Fibroblast of skin of left biceps (primary cell): Measurements from ENCODE around the gene PROM2.
"Not testable (repeated sequence)": the region's sequence is repeated elsewhere in the genome, so short reads cannot be mapped to it uniquely, and the experiment has no call there.

Source experiments
- DNase-seq, 2 experiments: peaks; one replicate each; pipeline ENCODE4 v3.0.0-alpha.2; 2013; ENCODE audit warnings: low read depth in 2 of 2

PROM2 gene, protein sequence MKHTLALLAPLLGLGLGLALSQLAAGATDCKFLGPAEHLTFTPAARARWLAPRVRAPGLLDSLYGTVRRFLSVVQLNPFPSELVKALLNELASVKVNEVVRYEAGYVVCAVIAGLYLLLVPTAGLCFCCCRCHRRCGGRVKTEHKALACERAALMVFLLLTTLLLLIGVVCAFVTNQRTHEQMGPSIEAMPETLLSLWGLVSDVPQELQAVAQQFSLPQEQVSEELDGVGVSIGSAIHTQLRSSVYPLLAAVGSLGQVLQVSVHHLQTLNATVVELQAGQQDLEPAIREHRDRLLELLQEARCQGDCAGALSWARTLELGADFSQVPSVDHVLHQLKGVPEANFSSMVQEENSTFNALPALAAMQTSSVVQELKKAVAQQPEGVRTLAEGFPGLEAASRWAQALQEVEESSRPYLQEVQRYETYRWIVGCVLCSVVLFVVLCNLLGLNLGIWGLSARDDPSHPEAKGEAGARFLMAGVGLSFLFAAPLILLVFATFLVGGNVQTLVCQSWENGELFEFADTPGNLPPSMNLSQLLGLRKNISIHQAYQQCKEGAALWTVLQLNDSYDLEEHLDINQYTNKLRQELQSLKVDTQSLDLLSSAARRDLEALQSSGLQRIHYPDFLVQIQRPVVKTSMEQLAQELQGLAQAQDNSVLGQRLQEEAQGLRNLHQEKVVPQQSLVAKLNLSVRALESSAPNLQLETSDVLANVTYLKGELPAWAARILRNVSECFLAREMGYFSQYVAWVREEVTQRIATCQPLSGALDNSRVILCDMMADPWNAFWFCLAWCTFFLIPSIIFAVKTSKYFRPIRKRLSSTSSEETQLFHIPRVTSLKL

DNA sequence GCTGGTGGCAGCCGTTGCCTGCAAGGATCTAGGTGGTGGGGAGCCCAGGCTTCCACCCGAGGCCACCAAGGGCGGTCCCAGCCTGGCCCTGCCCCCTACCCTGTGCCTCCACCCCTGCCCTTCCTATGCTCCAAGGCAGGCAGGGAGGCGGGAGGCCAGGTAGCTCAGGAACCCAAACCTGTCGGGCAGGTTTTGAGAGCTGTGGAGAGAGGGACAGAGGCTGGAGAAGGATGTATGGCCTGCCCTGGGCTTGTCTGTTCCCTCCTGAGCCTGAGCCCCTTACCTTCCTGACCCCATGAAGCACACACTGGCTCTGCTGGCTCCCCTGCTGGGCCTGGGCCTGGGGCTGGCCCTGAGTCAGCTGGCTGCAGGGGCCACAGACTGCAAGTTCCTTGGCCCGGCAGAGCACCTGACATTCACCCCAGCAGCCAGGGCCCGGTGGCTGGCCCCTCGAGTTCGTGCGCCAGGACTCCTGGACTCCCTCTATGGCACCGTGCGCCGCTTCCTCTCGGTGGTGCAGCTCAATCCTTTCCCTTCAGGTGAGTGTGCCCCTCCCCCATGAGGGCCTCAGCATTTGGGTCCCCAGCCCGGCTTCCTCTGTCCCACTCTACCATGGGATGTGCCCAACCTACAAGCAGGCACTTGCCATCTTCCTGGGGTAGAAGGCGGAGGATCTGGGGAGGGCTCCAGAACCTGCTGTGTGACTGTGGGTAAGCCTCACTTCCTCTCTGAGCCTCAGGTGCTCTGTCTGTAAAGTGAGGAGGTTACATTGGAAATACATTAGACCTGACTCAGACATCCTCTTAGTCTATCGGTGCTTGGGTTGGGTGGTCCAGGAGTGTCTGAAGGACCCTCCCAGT is at the start of gene PROM2:
PROM2 (plus strand) TSS at position 159 of the 860 bp plus-strand sequence; CDS start at position 296, 137 bp downstream.
- no peak for DNase-seq

DNA sequence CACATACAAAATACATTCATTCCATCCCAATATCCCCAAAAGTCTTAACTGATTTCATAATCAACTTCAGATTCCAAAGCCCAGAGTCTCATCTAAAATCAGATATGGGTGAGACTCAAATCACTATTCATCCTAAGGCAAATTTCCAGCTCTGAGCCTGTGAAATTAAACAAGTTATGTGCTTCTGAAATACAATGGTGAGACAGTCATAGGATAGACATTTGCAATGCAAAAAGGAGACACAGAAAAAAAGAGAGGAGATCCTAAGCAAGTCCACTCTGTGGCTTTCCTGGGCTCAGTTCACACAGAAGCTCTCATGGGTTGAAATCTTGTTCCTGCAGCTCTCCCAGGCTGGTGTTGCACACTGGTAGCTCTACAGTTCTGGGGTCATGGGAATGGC is 48.6 kb upstream of the PROM2 start:
- DNase-seq: no peak

DNA sequence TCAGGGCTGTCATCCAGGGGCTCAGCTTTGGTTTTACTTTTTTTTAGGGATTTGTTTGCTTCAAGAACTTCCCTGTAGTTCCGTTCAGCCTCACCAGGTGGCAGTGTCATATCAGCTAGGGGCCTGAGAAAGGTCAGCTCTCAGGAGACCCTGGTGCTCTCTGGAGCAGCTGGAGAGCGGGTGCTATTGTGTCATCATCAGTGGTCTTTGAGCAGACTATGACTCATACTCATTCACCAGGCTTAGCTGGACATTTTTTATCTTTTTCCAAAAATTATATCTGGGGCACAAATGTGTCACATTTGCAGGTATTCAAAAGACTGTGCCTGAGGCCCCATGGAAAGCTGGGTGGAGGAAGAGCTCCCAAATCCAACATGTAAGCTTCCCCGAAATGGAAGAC is 42.5 kb upstream of the PROM2 start:
- peak; percentile 13 to 26 for DNase-seq

DNA sequence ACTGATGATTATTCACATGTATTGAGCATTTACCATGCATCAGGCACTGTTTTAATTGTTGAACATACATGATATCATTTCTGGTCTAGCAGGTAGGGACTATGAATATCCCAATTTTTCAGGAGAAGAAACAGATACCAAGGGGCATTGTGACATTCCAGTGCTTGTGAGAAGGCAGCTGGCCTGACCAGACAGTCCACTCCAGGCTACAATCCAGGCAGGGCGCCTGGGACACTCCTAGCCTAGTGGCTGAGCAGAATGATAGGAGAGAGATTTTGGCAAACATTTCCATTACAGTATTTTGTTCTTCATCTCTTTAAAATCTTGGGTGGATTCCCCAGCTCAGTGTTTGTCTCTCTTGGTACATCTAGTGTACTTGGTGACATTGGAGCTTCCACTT is 42.0 kb upstream of the PROM2 start:
- no peak for DNase-seq

DNA sequence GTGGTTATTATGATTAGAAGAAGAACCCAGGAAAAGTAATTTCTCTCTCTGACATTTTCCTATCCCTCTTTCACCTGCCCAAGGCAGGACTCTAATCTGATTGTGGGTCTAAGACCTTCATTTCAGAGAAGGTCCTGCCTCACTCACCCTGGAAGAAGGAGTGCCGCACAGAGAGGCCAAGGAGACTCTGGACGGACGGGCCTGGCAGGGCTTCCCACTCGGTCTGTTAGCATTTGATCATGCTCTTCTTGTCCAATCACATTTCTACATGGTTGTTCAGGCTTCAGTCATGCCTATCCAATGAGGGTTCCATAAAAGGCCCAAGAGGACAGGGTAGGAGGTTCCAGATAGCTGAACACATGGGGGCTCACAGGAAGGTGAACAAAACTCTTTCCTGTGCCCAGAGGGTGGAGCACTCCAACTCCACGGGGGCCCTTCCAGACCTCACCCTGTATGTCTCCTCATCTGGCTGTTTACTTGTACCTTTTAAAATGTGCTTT is 39.9 kb upstream of the PROM2 start:
- no peak for DNase-seq

DNA sequence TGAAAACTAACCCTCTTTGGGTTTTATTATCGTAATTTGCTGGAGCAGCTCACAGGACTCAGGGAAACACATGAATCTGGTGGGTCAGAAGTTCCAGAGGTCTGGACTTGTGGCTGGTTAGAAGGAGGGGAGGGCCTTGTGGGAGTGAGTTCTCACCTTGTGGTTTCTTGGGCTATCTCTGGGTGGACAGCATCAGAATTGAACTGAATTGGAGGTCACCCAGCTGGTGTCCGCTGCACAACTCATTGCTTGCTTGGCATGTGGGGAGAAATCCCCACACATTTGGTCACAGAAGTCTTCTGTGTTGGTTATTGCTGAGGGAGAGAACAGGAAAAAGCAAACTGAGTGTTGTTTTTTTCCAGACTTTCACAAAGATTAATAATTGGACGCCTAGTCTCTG is 39.4 kb upstream of the PROM2 start:
- no peak for DNase-seq

DNA sequence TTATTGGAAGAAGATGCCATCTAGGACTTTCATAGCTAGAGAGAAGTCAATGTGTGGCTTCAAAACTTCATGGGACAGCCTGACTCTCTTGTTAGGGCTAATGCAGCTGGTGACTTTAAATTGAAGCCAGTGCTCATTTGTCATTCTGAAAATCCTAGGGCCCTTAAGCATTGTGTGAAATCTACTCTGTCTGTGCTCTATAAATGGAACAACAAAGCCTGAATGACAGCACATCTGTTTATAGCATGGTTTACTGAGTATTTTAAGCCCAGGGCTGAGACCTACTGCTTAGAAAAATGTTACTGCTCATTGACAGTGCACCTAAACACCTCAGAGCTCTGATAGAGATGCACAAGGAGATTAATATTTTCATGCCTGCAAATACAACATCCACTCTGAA is 36.1 kb upstream of the PROM2 start:
- DNase-seq: no peak

DNA sequence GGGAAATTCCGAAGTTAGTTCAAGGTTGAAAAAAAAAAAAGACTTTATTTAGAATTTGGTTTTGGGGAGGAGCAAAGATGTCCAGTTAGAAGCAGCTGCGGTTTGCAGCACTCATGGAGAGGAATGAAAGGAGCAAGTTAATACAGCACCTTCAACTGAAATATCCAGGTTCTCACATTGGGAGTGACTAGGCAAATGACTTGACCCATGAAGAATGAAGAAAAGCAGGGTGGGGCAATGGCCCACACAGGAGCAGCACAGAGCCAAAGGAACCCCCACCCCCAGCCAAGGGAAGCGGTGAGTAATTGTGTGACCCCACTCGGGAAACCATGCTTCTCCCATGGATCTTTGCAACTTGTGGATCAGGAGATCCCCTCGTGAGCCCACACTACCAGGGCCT is 34.2 kb upstream of the PROM2 start:
- DNase-seq: no peak

DNA sequence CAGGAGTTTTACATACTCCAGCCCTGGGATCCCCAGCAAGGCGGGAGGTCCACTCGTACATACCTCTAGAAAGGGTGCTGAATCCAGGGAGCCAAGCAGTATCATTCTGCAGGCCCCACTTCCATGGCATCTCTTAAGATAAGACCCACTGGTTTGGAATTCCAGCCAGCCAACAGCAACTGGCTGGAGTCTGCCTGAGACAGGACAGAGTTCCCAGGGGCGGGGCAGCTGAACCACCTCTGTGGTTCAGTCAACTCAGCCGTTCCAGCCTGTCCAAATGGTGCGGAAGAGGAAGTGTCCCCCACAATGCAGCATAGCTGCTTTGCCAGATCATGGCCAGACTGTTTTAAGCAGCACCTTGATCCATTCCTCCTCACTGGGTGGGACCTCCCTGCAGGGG is 33.7 kb upstream of the PROM2 start:
- DNase-seq: no peak

DNA sequence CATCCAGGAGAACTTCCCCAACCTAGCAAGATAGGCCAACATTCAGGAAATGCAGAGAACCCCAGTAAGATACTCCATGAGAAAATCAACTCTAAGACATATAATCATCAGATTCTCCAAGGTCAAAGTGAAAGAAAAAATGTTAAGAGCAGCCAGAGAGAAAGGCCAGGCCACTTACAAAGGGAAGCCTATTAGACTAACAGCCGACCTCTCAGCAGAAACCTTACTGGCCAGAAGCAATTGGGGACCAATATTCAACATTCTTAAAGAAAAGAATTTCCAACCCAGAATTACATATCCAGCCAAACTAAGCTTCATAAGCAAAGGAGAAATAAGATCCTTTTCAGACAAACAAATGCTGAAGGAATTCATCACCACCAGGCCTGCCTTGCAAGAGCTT is 32.2 kb upstream of the PROM2 start:
- not testable (repeated sequence) for DNase-seq

DNA sequence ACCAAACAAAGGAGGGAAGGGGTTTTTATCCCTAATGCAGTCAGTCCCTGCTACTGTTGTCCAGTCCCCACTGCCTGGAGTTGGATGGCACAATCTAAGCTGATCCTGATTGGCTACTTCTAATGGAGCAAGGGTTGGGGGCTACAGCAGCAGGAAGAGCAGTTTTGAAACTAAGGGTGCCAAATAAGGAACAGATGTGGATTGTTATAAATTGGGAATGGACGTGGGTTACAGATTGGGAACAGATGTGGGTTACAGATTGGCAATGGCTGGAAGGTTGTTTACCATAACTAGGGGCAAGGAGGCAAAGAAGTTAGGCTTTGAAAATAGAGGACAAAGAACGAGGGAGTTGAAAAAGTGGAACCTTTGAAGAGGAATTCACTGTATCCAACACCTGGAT is 16.0 kb upstream of the PROM2 start:
- no peak for DNase-seq

DNA sequence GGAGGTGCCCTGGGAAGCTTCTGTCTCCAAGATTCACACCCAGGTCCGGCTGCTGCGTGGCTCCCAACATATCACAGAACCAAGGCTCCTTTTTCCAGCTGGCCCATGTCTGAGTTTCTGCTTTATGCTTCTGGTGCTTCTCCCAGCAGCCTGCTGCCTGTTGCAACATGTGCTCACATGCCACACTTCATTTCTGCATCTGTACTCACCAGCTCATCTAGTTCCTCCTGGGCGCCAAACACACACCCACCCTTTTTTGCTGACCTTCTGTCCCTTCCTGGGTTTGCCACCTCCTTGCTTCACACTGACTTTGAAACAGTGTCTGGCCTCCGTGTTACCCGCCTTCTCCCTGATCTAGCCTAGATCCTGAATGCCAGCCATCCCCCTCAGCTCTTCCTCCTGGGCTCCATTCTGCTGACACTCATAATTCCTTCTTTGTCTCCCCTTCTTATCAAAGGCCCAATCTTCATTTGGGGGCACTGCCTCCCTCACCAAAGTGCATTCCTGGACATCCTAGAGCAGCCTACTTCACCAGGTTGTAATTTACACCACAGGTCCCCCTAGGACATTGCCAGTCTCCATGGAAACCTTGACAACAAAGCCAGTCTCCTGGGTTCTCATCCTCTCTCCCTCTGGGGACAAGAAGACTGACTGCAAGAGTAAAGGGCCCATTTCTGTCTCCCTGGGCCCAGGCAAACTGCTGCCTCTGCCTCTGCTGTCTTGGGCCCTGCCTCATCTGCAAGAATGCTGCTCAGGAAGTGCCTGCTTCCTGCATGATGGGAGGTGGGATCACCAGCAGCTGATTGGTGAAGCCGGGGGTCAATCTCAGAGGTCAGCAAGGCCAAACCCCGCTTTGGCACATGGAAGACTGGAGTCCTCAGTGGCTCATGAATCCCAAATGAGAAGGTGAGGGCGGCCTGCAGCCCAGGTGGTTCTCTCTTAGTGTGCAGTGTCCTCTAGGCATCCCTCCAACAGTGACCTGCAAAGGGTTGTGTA is 13.9 kb upstream of the PROM2 start:
- DNase-seq: no peak

DNA sequence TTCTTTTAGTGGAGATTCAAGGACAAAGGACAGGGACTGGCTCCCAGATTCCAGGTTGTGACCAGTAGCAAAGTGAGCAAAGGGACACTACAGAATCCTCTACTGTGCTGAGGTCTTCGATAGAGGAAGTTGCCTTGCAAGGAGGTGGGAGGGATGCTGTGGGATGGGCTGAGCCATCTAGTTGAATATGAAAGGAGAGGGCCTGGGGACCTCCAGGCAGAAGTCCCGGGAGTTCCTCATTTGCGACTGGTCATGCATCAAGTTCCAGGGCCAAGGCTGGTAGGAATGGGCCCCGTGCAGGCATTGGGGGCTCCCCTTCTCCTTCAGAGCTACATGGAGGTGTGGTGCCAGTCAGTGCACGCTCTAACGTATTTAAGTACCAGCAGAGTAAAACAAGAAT is 12.6 kb upstream of the PROM2 start:
- no peak for DNase-seq

DNA sequence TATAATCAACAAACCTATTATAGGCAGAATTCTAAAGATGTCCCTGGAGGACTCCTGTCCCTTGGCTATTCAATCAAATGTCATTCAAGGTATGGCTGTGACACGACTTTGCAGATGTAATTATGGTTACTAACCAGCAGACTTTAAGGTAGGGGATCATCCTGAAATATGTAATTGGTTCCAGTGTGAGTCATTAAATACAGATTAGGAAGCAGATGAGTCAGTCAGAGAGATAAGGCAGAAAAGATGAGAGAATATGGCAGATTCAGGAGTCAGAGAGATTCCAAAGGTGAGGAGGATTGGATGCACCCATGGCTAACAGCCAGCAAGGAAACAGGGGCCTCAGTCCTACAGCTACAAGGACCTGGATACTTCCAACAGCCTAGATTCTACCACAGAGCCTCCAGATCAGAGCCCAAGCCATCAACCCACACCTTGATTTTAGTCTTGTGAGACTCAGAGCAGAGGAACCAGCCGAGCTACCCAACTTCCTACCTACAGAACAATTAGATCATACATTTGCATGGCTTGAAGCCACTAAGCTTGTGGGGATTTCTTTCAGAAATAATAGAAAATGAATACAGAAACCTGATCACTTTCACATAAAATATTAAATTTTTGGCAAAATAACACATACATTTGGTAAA is 11.2 kb upstream of the PROM2 start:
- no peak for DNase-seq

DNA sequence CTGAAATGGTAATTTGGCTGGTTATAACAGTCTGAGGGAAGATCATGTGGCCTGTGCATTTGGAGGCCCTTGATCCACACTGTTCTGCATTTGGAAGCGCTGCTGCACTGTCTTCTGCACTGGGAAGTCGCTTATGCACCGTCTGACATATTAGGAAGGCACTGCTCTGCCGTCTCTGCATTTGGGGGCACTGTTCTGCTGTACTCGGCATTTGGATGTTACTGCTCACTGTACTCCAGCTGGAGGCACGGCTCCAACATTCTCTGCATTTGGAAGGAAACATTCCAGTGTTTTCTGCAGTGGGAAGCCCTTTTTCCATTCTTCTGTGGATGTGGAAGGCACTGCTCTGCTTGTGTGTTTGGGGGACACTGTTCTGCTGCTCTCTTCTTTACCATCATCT is 9.6 kb upstream of the PROM2 start:
- no peak for DNase-seq

DNA sequence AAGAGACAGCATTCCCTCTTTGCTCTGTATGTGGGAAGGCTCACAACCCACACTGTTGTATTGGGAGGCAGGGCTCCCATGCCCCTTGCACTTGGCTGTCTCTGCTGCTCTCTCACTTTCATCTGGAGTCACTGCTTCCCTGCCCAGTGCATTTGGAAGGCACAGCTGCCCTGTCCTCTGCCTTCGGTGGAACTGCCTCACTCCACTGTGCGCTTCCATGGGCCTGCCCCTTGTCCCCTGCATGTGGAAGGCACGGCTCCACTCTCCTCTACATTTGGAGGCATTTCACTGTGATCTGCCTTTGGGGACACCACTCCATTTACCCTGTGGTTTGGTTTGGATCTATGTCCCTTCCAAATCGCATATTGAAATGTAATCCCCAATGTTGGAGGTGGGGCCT is 9.1 kb upstream of the PROM2 start:
- no peak for DNase-seq

DNA sequence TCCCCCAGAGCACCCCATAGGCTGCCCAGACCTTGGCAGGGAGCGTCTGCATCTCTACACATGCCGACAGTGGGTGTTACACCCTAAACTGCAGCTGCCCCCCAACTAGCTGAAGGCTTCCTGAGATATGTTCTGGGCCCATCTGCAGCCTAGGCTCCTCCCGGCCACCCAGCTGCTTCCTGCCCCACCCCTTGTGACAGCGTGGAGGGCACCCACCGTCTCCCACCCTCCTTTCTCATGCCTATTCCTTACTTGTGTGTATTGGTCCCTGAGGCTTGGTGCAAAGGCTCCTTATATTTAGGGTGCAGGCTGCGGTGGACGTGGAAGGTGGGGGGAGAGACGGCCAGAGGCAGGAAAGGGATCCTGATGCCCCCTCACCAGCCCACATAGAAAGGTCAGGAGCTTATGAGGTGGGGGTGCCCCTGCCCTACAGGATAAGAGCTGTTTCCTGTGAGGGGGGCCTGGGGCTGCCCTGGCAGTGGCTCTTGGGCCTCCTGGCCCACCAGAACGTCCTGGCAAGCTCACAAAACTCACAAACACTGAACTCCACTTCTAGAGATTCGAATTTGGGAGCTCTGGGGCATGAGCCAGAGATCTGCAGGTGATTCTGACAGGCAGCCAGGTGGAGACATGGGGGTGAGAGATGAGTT is 7.3 kb upstream of the PROM2 start:
- DNase-seq: no peak

DNA sequence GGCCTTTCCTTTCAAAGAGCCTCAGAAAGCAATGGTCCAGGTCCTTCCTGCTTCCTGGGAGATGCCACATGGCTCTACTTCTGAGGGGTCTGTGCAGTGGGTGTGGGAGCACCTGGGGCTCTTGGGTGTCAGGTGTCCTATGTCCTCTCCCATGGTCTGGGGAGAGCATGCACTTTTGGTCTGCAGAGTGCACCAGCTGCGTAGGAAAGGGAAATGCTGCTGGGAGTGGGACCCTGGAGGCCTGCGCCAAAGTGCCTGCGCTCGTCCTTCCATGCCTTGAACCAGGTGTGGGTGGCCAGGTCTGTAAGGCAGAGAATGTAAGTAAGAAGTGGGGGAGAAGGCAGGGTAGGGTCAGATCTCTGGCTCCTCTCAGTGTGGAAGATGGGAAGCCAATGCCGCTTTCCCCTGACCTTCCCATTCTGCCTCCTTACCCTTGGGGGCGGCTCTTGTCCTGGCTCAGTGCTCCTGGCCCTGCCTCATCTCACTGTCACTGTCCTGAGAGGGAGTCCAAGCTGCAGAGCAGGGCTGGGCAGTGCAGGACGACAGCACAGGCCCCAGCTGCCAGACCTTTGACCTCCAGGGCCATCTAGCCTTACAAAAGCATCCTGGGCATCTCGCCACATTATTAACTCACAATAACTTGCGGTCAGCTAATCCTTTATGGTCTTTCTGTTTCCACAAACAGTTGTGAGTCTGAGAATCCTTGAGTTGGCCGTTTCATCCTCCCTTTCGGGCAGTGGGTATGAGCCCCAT is 6.6 kb upstream of the PROM2 start:
- no peak for DNase-seq
